DOHH2 (cell line): ENCODE measurements around the gene MDN1.

Experiments
- CTCF ChIP-seq: fragments of 200-600 bp; sonication (generic); IDR thresholded peaks from one replicate; pipeline ENCODE4 v1.5.1; 2014; ENCODE audit warnings: antibody characterized with exemption, mild to moderate bottlenecking, low read depth, low read length; ENCODE audit not compliant: poor library complexity, severe bottlenecking
- EZH2phosphoT487 ChIP-seq: fragments of 200-600 bp; sonication (generic); IDR thresholded peaks from 2 replicates; pipeline ENCODE4 v1.6.1; 2017; ENCODE audit warnings: borderline replicate concordance, mild to moderate bottlenecking, antibody characterized with exemption, low read length, moderate library complexity, mixed read lengths

- TF ChIP-seq CTCF (no peak), EZH2phosphoT487 (no peak)
Observed at GRCh38 chr6:89734526-89734925, 85.1 kb downstream of the MDN1 start.
